Stomach (tissue), 9 donors: Measurements from ENCODE around the gene FGF5. TPM values are rescaled to one million over a fixed set of nuclear protein-coding genes. Genes with fewer than 3 reads are reported as not detected.

ENCODE experiments used
- DNase-seq, 2 donors: peaks; one replicate each; pipeline versions ENCODE4 v3.0.0 to v3.0.0-alpha.2; 2013 to 2019
- H3K27ac ChIP-seq, 5 donors: fragments of 200-600 bp in 4 of 5; sonication (generic) in 4 of 5; one replicate each; pipeline ENCODE4 v1.5.1; 2013 to 2019; ENCODE audit warnings: mild to moderate bottlenecking in 1 of 5, moderate library complexity in 1 of 5
- H3K27me3 ChIP-seq, 3 donors: fragments of 200-600 bp; sonication (generic); one replicate each; pipeline ENCODE4 v1.5.1; 2017 to 2019; ENCODE audit warnings: mixed run types in 1 of 3
- H3K36me3 ChIP-seq, 4 donors: fragments of 200-600 bp; sonication (generic); 1 replicate in 3 of 4; 2 replicates in 1 of 4; pipeline ENCODE4 v1.5.1; 2016 to 2019
- H3K4me1 ChIP-seq, 4 donors: fragments of 200-600 bp; sonication (generic); one replicate each; pipeline ENCODE4 v1.5.1; 2016 to 2019
- H3K4me3 ChIP-seq, 4 donors: fragments of 200-600 bp; sonication (generic) in 3 of 4; one replicate each; pipeline ENCODE4 v1.5.1; 2016 to 2019; ENCODE audit warnings: mild to moderate bottlenecking in 1 of 4
- H3K9me3 ChIP-seq, 4 donors: fragments of 200-600 bp; sonication (generic); one replicate each; pipeline ENCODE4 v1.5.1; 2016 to 2019
- EP300 ChIP-seq: sonication (generic); formaldehyde crosslinking; IDR thresholded peaks from one replicate; pipeline ENCODE4 v1.6.1; 2017; ENCODE audit warnings: antibody characterized with exemption
- POLR2A ChIP-seq, 4 donors: fragments of 450-650 bp; IDR thresholded peaks; one replicate each; pipeline ENCODE4 v1.6.1; 2016; ENCODE audit warnings: antibody characterized with exemption in 4 of 4, control low read depth in 2 of 4, mild to moderate bottlenecking in 1 of 4, moderate library complexity in 1 of 4
- POLR2AphosphoS5 ChIP-seq, 3 donors: sonication (generic); formaldehyde crosslinking; IDR thresholded peaks; one replicate each; pipeline ENCODE4 v1.6.1; 2016; ENCODE audit warnings: antibody characterized with exemption in 3 of 3
- WGBS, 5 donors: extraction: QIAGEN DNeasy Blood & Tissue Kit in 3 of 5; methylation state at CpG; one replicate each; pipeline versions ENCODE4 v1.1.5 to v1.1.7; 2013 to 2018; 5-methylcytosine and 5-hydroxymethylcytosine counted together
- intact Hi-C: fragments of 100-400 bp; cut with DNase I; formaldehyde crosslinking; loops from one replicate; pipeline ENCODE4 v1.15.1; 2023; ENCODE audit warnings: low total_unique reads
- polyA plus RNA-seq, 3 donors: library from polyadenylated mRNA; stranded (reverse); fragments of 200-250 nt; gene quantifications; one replicate each; pipeline ENCODE4 v1.2.3, GENCODE V29; 2013
- total RNA-seq, 5 donors: library from RNA; depleted of rRNA; stranded (reverse); fragments of >200 nt; gene quantifications; one replicate each; pipeline versions ENCODE4 v1.1.0 to v1.2.3, GENCODE V29; 2014 to 2016
- TF ChIP-seq, protein P1 (sequence below), 7 experiments: fragments of 450-650 bp in 4 of 7; fragments of 200-600 bp in 3 of 7; sonication (generic) in 3 of 7; IDR thresholded peaks; one replicate each; pipeline ENCODE4 v1.5.1; 2016 to 2019; ENCODE audit warnings: antibody characterized with exemption in 7 of 7, control low read depth in 2 of 7, mild to moderate bottlenecking in 1 of 7
- donor health status: healthy with polysubstance abuse.
- donor health status: Bipolar disorder and iron deficiency.
- donor health status: healthy.

FGF5 gene
- total and polyA plus RNA-seq, 8 donors = 0.18 TPM; not detected in 7

DNA sequence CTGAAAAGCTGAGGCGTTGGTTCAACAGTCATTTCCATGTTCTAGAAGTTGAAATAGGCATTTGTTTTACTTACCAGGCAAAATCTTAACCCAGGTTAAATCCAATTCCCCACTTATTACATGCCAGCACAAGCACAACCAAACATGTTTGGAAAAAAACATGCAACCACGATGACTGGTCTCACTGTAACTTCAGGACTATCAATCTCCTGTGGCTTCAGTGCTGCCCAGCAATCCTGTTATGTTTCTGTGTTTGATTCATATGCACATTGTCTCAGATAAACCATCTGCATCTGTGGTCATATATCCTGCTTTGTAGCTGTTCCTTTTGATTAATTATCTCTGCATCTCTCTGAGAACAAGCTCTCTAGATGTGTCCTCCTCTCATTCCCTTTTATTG lies 40.9 kb upstream of the FGF5 start:
- intact Hi-C loops = no loop called here
- 60 to 75% (median 73%) methylated on average over 2 of the region's 2 CpGs for WGBS, 5 donors
- H3K27me3 ChIP-seq = peaks cover 0 to 16% (median 0%) of the 10 kb centered on the region in 3 donors

DNA sequence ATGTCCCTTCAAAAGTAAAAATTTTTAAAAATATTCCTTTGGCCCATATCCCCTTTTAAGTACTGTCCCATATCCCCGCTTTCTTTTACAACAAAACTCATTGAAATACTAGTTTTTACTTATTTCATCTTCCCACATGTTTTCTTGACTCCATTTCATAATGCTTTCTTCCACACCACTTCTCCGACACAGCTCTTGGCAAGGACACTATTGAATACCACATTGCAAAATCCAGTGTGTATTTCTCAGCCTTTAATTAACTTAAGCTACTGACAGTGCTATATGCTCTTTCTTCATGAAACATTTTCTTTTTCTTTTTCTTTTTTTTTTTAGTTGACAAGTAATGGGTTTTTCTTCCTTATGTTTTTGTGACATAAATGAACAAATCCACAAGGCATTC lies 40.4 kb upstream of the FGF5 start:
- Histone ChIP-seq H3K27ac (no peak overlapping the region), H3K27me3 (peaks cover 0 to 16% (median 0%) of the 10 kb centered on the region in 3 donors), H3K9me3 (no peaks in the 10 kb centered on the region), H3K4me3 (no peak overlapping the region), H3K36me3 (no peaks in the 10 kb centered on the region), H3K4me1 (no peaks in the 10 kb centered on the region)
- DNase-seq = no peak
- TF ChIP-seq POLR2A (IDR thresholded peaks at IDR 0.05) (no peak), EP300 (no peak), POLR2AphosphoS5 (IDR thresholded peaks at IDR 0.05) (no peak)
- TF ChIP-seq, protein P1, sequence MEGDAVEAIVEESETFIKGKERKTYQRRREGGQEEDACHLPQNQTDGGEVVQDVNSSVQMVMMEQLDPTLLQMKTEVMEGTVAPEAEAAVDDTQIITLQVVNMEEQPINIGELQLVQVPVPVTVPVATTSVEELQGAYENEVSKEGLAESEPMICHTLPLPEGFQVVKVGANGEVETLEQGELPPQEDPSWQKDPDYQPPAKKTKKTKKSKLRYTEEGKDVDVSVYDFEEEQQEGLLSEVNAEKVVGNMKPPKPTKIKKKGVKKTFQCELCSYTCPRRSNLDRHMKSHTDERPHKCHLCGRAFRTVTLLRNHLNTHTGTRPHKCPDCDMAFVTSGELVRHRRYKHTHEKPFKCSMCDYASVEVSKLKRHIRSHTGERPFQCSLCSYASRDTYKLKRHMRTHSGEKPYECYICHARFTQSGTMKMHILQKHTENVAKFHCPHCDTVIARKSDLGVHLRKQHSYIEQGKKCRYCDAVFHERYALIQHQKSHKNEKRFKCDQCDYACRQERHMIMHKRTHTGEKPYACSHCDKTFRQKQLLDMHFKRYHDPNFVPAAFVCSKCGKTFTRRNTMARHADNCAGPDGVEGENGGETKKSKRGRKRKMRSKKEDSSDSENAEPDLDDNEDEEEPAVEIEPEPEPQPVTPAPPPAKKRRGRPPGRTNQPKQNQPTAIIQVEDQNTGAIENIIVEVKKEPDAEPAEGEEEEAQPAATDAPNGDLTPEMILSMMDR (IDR thresholded peaks at IDR 0.05) = no peak
- intact Hi-C loops = no loop called here
- 29 to 46% (median 44%) methylated on average over 2 of the region's 2 CpGs for WGBS, 5 donors

More for the DNA sequence above, 40.9 kb upstream of the FGF5 start:
- Histone ChIP-seq H3K27ac (no peak overlapping the region), H3K9me3 (no peaks in the 10 kb centered on the region), H3K36me3 (no peaks in the 10 kb centered on the region), H3K4me3 (no peak overlapping the region), H3K4me1 (no peaks in the 10 kb centered on the region)
- no peak for DNase-seq
- TF ChIP-seq EP300 (no peak), POLR2A (IDR thresholded peaks at IDR 0.05) (no peak)

DNA sequence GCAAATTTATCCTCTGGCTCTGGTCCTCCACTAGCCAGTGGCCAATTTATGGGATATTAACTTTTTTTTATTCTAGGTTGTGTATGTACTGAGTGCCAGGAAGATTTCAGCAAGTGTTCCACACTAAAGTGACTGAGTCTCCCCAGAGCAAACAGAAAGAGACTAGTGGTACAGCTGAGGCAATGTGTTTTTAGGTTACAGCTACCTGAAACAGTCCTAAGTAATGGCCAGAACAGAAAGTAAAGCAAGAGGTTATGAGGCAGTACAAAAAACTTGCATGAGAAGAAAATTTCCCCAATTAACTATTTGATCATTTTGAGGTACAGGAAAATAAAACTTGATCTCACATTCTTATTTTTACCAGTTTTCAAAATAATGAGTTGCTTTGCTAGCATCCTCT lies 38.0 kb upstream of the FGF5 start:
- Histone ChIP-seq H3K4me1 (no peaks in the 10 kb centered on the region), H3K27ac (no peak overlapping the region), H3K27me3 (peaks cover 0 to 19% (median 0%) of the 10 kb centered on the region in 3 donors), H3K4me3 (no peak overlapping the region), H3K36me3 (no peaks in the 10 kb centered on the region), H3K9me3 (no peaks in the 10 kb centered on the region)
- no peak for DNase-seq
- intact Hi-C loops = no loop called here
- TF ChIP-seq, protein P1 (IDR thresholded peaks at IDR 0.05) = no peak
- TF ChIP-seq EP300 (no peak), POLR2AphosphoS5 (IDR thresholded peaks at IDR 0.05) (no peak), POLR2A (IDR thresholded peaks at IDR 0.05) (no peak)

DNA sequence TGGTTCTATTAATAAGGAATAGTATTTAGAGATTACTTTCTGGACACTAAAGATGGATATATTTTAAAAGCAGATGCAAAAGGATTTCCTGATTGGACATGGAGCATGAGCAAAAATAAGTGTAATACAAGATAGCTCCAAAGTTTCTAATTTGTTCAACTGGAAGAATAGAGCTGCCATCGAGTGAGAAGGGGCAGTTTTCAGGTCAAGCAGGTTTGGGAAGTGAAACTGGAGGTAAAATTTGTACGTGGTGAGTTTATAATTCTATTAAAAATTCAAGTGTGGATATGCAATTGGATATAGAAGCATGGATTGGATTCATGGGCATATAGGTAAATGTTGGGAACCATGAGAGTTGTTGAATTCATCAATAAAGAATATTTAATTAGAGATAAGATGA lies 37.3 kb upstream of the FGF5 start:
- no peaks in the 10 kb centered on the region for H3K36me3 ChIP-seq
- H3K4me1 ChIP-seq = no peaks in the 10 kb centered on the region
- H3K9me3 ChIP-seq = no peaks in the 10 kb centered on the region
- intact Hi-C loops = no loop called here
- no peak for DNase-seq
- no peak overlapping the region for H3K4me3 ChIP-seq
- H3K27ac ChIP-seq = no peak overlapping the region
- H3K27me3 ChIP-seq = peaks cover 0 to 23% (median 0%) of the 10 kb centered on the region in 3 donors
- no peak for TF ChIP-seq POLR2AphosphoS5 (IDR thresholded peaks at IDR 0.05)
- 47 to 63% (median 56%) methylated on average over 2 of the region's 2 CpGs for WGBS, 5 donors

DNA sequence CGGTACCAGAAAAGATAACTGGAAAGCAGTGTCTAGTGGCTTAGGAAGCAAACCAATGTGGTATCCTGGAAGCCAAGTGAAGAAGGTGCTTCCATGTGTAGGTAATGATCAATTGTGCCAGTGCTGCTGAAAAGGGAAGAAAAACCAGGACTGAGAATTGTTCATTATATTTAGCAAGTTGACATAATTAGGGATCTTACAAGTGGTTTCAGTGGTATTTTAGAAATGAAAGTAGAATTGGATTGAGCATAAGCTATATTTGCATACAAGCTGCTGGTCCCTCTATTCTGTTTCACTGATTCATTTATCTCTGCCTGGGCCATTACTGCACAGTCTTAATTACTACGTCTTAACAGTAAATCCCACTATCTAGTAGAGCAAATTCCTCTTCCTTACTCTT lies 36.9 kb upstream of the FGF5 start:
- no peaks in the 10 kb centered on the region for H3K9me3 ChIP-seq
- H3K4me3 ChIP-seq = no peak overlapping the region
- H3K27me3 ChIP-seq = peaks cover 0 to 23% (median 0%) of the 10 kb centered on the region in 3 donors
- no peak for DNase-seq
- H3K4me1 ChIP-seq = no peaks in the 10 kb centered on the region
- no peaks in the 10 kb centered on the region for H3K36me3 ChIP-seq
- no peak overlapping the region for H3K27ac ChIP-seq
- TF ChIP-seq EP300 (no peak), POLR2A (IDR thresholded peaks at IDR 0.05) (no peak), POLR2AphosphoS5 (IDR thresholded peaks at IDR 0.05) (no peak)
- TF ChIP-seq, protein P1 (IDR thresholded peaks at IDR 0.05) = no peak
- WGBS, 5 donors = 65 to 86% (median 81%) methylated on average over 2 of the region's 2 CpGs
- intact Hi-C loops = no loop called here
